HepG2 (cell line): Measurements from ENCODE around the gene FSD1. TPM values are rescaled to one million over a fixed set of nuclear protein-coding genes. Genes with fewer than 3 reads are reported as not detected.
A peak's percentile ranks its signal among the peaks of the same experiment; 100 is the strongest.

Experiments
- ATAC-seq: fragments of 200-7000 bp; cut with Tn5 transposase; 3 replicates; pipeline ENCODE4 v1.9.1; 2020; ENCODE audit warnings: mild to moderate bottlenecking, moderate library complexity
- BruUV-seq: library from RNA; stranded (reverse); fragments of 400-500 nt; replicated peaks from 2 replicates; lab custom pipeline; 2021; lab: Mats Ljungman, UMichigan
- CTCF ChIA-PET: fragments of 300-600 bp; formaldehyde crosslinking; extraction: SDS; loops from one replicate; lab custom pipeline; 2021; ENCODE audit warnings: low total read pairs, inconsistent platforms, low intra/inter-chr PET ratio; lab: Yijun Ruan, JAX
- POLR2A ChIA-PET: fragments of 350-600 bp; sonication (Branson Sonifier 250); formaldehyde crosslinking; loops from one replicate; lab custom pipeline; 2020; ENCODE audit warnings: antibody characterized with exemption, inconsistent platforms; lab: Yijun Ruan, JAX
- DNase-seq: peaks from one replicate; pipeline ENCODE4 v3.0.0-alpha.2; 2015; ENCODE audit warnings: low spot score
- FAIRE-seq: peaks from 3 replicates; lab custom pipeline; 2011; peaks lifted over from hg19 to GRCh38; lab: Jason Lieb, UNC
- H2AFZ ChIP-seq: one replicate; pipeline ENCODE4 v1.6.1; 2011; ENCODE audit warnings: low read length, inconsistent platforms
- H3K27ac ChIP-seq: fragments of 300-600 bp; 3 replicates; pipeline ENCODE4 v1.8.0; 2011; ENCODE audit warnings: mixed run types, mild to moderate bottlenecking, mixed read lengths, low read length, inconsistent platforms; ENCODE audit not compliant: insufficient read depth; ENCODE audit errors: extremely low read length
- H3K27me3 ChIP-seq, 2 experiments: fragments of 200-600 bp in 1 of 2; 2 replicates in 1 of 2; 3 replicates in 1 of 2; pipeline versions ENCODE4 v1.6.0 to v1.8.0; 2011; ENCODE audit warnings: low read length in 2 of 2, mild to moderate bottlenecking in 2 of 2, moderate library complexity in 2 of 2, inconsistent platforms in 1 of 2; ENCODE audit not compliant: insufficient read depth in 2 of 2, control insufficient read depth in 1 of 2
- H3K36me3 ChIP-seq, 2 experiments: fragments of 200-600 bp in 1 of 2; replicated peaks in 1 of 2; 2 replicates in 1 of 2; 3 replicates in 1 of 2; pipeline versions ENCODE4 v1.5.1 to v1.8.0; 2011; ENCODE audit warnings: low read length in 2 of 2, inconsistent platforms in 1 of 2; ENCODE audit not compliant: insufficient read depth in 2 of 2, control insufficient read depth in 1 of 2
- H3K4me1 ChIP-seq: 2 replicates; pipeline ENCODE4 v1.5.1; 2012; ENCODE audit warnings: low read length, inconsistent platforms; ENCODE audit not compliant: insufficient read depth
- H3K4me2 ChIP-seq: 2 replicates; pipeline ENCODE4 v1.6.0; 2011; ENCODE audit warnings: low read depth, low read length, inconsistent platforms
- H3K4me3 ChIP-seq, 3 experiments: fragments of 200-600 bp in 1 of 3; sonication (generic), shearing (Covaris generic) in 1 of 3; replicated peaks in 1 of 3; 2 replicates each; pipeline ENCODE4 v1.5.1; 2011 to 2016; ENCODE audit warnings: low read length in 3 of 3, inconsistent platforms in 2 of 3, low read depth in 2 of 3, mild to moderate bottlenecking in 2 of 3, control low read depth in 1 of 3, mixed read lengths in 1 of 3; ENCODE audit not compliant: insufficient read depth in 1 of 3
- H3K79me2 ChIP-seq: one replicate; pipeline ENCODE4 v1.6.1; 2011; ENCODE audit warnings: low read length, inconsistent platforms; ENCODE audit not compliant: insufficient read depth
- H3K9ac ChIP-seq: 2 replicates; pipeline ENCODE4 v1.6.0; 2011; ENCODE audit warnings: mild to moderate bottlenecking, low read depth, low read length, inconsistent platforms; ENCODE audit not compliant: insufficient read depth
- H3K9me3 ChIP-seq: 2 replicates; pipeline ENCODE4 v1.5.1; 2012; ENCODE audit warnings: mild to moderate bottlenecking, low read length
- H4K20me1 ChIP-seq: 2 replicates; pipeline ENCODE4 v1.6.0; 2011; ENCODE audit warnings: inconsistent platforms, mild to moderate bottlenecking, low read length, moderate library complexity; ENCODE audit not compliant: insufficient read depth
- HNRNPUL1 ChIP-seq: fragments of 200-400 bp; formaldehyde crosslinking; IDR thresholded peaks from 2 replicates; pipeline ENCODE4 v1.6.1; 2017; ENCODE audit warnings: low read depth, mild to moderate bottlenecking, low read length, moderate library complexity
- MTERF4 ChIP-seq: sonication (generic); formaldehyde crosslinking; IDR thresholded peaks from 2 replicates; pipeline ENCODE4 v1.8.0; 2023; ENCODE audit warnings: mild to moderate bottlenecking, missing genetic modification reagents
- WGBS: methylation state at CpG from one replicate; pipeline ENCODE4 v1.1.6; 2017; ENCODE audit warnings: low lambda C conversion rate; 5-methylcytosine and 5-hydroxymethylcytosine counted together
- in situ Hi-C: cut with HindIII; loops from 2 replicates; pipeline ENCODE4 v1.10.0; 2017; ENCODE audit warnings: low pct_unique_long_range_greater_than_20kb; ENCODE audit not compliant: extremely low pct_ligation_motif_present
- intact Hi-C: fragments of 100-400 bp; cut with micrococcal nuclease; formaldehyde crosslinking; loops from one replicate; pipeline ENCODE4 v1.10.0; 2022; ENCODE audit not compliant: unreplicated experiment
- polyA plus RNA-seq, 8 experiments: library from polyadenylated mRNA; depleted of rRNA in 3 of 8; stranded (reverse) in 7 of 8; unstranded in 1 of 8; fragments of >200 nt; fragmentation: Illumina TruSeq in 4 of 8; extraction: Trizol in 4 of 8; gene quantifications; 2 replicates each; pipeline versions ENCODE4 v1.2.1 to v1.2.3, GENCODE V29; 2011 to 2016; ENCODE audit warnings: low read depth in 4 of 8, missing spikeins in 1 of 8, mixed read lengths in 1 of 8; ENCODE audit not compliant: insufficient read depth in 1 of 8
- total RNA-seq, 5 experiments: library from RNA; depleted of rRNA; stranded (reverse); fragments of >200 nt; fragmentation: Illumina TruSeq; extraction: Trizol; gene quantifications; 2 replicates each; pipeline ENCODE4 v1.2.3, GENCODE V29; 2016; ENCODE audit warnings: low read depth in 1 of 5
- TF ChIP-seq, protein P1 (sequence below): sonication (generic); formaldehyde crosslinking; IDR thresholded peaks from 2 replicates; pipeline ENCODE4 v1.5.1; 2020; ENCODE audit warnings: mild to moderate bottlenecking, missing genetic modification reagents, moderate library complexity

The FSD1 gene
- total and polyA plus RNA-seq, 2 of the 13 experiments (the other 11 are each of a cell fraction or from before 2014, with no cell fraction given): 0.29 to 0.66 TPM

DNA sequence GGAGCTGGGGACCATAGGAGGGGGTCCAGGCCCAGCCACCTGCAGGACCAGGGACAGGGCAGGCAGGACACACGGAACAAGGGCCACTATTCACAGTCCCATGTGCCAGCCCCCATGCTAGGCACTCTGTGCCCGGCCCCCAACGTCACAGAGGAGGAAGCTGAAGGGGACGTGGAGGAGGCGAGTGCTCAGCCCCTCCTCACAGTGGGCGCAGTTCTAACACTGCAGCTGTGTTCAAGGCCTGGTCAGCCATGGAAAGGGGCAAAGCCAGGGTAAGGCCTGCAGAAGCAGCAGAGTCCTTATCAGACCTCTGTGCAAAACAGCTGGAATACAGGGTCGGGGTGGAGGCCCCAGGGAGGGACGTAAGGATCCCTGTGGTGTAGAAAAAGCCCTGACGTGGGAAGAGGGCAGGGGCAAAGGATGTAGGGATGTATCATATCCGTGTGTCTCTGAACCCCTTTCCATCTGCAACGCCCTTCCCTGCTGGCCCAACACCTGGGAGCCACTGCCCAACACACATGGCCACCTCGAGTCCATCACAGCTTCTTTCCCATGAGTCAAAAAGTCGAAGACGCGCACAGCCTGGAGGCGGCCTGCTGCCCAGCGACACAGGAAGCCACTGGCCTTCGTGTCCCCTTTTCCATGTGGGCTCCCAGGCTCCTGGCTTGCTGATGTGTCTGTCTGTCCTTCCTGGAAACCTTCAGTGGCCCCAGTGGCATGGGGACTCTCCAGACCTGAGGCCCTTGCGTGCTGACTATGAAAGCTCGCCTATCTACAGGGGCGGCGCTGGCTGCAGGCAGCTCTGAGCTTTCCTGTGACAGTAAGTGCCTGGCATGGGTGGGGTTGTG lies 68.0 kb downstream of the FSD1 start:
- Histone ChIP-seq H2AFZ (no peak overlapping the region), H3K9ac (no peak overlapping the region), H3K4me1 (peaks cover 40% of the 10 kb centered on the region), H3K36me3 (peaks cover 10 to 26% of the 10 kb centered on the region in 2 experiments; a peak in 4 of 5 replicates), H3K4me2 (no peak overlapping the region), H3K4me3 (no peak overlapping the region), H3K9me3 (no peaks in the 10 kb centered on the region), H3K27ac (no peak overlapping the region), H4K20me1 (peaks cover 2% of the 10 kb centered on the region; the same call in 1 of the 2 replicates), H3K27me3 (no peaks in the 10 kb centered on the region), H3K79me2 (peaks cover 54% of the 10 kb centered on the region)
- intact Hi-C loops: no loop called here
- no TSS peak for BruUV-seq
- no peak for ATAC-seq
- ChIA-PET CTCF (no interaction called here), POLR2A (no interaction called here)
- WGBS: 98% methylated on average over 11 of the region's 22 CpGs
- in situ Hi-C loops: no loop called here
- TF ChIP-seq MTERF4 (CRISPR knock-in tag) (0 out of 2 replicates have a peak, but pooled peaks have one; percentile 31), HNRNPUL1 (no peak)
- TF ChIP-seq, protein P1, sequence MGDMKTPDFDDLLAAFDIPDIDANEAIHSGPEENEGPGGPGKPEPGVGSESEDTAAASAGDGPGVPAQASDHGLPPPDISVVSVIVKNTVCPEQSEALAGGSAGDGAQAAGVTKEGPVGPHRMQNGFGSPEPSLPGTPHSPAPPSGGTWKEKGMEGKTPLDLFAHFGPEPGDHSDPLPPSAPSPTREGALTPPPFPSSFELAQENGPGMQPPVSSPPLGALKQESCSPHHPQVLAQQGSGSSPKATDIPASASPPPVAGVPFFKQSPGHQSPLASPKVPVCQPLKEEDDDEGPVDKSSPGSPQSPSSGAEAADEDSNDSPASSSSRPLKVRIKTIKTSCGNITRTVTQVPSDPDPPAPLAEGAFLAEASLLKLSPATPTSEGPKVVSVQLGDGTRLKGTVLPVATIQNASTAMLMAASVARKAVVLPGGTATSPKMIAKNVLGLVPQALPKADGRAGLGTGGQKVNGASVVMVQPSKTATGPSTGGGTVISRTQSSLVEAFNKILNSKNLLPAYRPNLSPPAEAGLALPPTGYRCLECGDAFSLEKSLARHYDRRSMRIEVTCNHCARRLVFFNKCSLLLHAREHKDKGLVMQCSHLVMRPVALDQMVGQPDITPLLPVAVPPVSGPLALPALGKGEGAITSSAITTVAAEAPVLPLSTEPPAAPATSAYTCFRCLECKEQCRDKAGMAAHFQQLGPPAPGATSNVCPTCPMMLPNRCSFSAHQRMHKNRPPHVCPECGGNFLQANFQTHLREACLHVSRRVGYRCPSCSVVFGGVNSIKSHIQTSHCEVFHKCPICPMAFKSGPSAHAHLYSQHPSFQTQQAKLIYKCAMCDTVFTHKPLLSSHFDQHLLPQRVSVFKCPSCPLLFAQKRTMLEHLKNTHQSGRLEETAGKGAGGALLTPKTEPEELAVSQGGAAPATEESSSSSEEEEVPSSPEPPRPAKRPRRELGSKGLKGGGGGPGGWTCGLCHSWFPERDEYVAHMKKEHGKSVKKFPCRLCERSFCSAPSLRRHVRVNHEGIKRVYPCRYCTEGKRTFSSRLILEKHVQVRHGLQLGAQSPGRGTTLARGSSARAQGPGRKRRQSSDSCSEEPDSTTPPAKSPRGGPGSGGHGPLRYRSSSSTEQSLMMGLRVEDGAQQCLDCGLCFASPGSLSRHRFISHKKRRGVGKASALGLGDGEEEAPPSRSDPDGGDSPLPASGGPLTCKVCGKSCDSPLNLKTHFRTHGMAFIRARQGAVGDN: peak; percentile 10; the same call in 1 of the 2 replicates
- no peak for FAIRE-seq
- DNase-seq: no peak
